HEK293 (cell line): Measurements from ENCODE around the gene CDYL.

ENCODE experiments used
- ZNF24 ChIP-seq: fragments of 450-650 bp; formaldehyde crosslinking; IDR thresholded peaks from 2 replicates; pipeline ENCODE4 v1.5.1; 2016; ENCODE audit warnings: missing biosample characterization, missing genetic modification characterization
- ZNF544 ChIP-seq: fragments of 450-650 bp; formaldehyde crosslinking; IDR thresholded peaks from 2 replicates; pipeline ENCODE4 v1.5.0; 2017; ENCODE audit warnings: missing biosample characterization, missing genetic modification characterization
- TF ChIP-seq, protein P1 (sequence below): fragments of 450-650 bp; formaldehyde crosslinking; IDR thresholded peaks from 2 replicates; pipeline ENCODE4 v1.5.1; 2017; ENCODE audit warnings: missing biosample characterization, missing genetic modification characterization
- TF ChIP-seq, protein P2 (sequence below): fragments of 450-650 bp; formaldehyde crosslinking; IDR thresholded peaks from 2 replicates; pipeline ENCODE4 v1.5.1; 2016; ENCODE audit warnings: missing biosample characterization, missing genetic modification characterization

DNA sequence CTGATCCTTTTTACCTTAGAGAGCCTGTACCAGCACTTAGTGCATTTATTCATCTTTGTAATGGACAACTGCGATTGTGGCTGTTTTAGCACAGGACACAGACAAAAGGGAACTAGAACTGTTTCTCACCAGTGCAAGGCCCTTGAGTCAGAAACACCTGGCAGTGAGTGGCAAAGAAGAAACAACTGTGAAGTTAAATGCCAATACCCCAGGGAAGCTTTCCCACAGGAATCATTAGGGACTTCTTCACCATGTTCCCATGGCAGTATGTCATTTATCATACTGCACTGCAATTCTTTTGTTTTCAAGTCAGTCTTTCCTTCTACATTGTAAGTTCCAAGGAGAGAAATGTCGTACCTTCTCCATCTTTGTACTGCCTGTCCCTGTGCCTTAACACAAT is 28.6 kb upstream of the CDYL start:
- TF ChIP-seq ZNF24 (tag by site-specific recombination) (no peak), ZNF544 (no peak)
- TF ChIP-seq, protein P1, sequence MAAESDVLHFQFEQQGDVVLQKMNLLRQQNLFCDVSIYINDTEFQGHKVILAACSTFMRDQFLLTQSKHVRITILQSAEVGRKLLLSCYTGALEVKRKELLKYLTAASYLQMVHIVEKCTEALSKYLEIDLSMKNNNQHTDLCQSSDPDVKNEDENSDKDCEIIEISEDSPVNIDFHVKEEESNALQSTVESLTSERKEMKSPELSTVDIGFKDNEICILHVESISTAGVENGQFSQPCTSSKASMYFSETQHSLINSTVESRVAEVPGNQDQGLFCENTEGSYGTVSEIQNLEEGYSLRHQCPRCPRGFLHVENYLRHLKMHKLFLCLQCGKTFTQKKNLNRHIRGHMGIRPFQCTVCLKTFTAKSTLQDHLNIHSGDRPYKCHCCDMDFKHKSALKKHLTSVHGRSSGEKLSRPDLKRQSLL (tag by site-specific recombination), result no peak
- TF ChIP-seq, protein P2, sequence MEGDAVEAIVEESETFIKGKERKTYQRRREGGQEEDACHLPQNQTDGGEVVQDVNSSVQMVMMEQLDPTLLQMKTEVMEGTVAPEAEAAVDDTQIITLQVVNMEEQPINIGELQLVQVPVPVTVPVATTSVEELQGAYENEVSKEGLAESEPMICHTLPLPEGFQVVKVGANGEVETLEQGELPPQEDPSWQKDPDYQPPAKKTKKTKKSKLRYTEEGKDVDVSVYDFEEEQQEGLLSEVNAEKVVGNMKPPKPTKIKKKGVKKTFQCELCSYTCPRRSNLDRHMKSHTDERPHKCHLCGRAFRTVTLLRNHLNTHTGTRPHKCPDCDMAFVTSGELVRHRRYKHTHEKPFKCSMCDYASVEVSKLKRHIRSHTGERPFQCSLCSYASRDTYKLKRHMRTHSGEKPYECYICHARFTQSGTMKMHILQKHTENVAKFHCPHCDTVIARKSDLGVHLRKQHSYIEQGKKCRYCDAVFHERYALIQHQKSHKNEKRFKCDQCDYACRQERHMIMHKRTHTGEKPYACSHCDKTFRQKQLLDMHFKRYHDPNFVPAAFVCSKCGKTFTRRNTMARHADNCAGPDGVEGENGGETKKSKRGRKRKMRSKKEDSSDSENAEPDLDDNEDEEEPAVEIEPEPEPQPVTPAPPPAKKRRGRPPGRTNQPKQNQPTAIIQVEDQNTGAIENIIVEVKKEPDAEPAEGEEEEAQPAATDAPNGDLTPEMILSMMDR (tag by site-specific recombination), result no peak
